ENCODE data around the gene LEO1.

The LEO1 gene

DNA sequence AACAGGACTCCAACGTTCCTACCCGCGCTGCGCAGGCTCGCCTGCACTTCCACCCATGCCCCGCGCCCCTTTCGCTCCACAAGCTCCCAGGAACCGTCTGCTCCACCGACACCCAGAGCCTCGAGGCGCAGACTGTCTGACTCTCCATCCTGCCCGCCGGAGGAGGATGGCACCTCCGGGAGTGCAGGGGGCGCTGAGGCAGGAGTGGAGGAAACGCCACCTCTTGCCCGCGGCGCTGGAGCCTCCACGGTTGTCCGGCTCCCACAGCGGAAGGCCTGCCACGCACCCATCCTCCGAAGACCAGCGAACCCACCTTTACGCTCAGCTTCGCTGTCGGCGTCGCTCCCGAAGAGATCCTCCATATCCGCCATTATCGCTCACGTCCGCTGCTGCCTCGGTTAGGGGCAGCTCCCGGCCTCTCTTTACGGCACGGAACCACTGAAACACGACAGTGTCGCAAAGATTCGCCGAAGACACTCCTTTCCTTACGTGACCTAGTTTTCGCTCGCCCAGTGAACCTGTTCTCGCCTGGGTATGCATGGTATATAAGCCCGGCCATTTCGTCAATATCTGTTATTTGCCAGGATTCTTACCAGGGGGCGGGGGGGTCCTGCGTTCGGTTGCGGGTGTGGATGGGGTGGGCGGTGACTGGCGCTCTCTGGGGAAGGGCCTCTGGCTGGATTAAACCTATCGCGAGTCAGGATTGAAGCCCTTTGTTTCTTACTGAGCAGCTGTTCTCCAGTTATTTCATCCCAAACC is at the start of gene LEO1:
LEO1 (minus strand) TSS at position 404 of the 759 bp plus-strand sequence; CDS start at position 371, 33 bp downstream.
- peak; percentile 93 to 94 for DNase-seq

DNA sequence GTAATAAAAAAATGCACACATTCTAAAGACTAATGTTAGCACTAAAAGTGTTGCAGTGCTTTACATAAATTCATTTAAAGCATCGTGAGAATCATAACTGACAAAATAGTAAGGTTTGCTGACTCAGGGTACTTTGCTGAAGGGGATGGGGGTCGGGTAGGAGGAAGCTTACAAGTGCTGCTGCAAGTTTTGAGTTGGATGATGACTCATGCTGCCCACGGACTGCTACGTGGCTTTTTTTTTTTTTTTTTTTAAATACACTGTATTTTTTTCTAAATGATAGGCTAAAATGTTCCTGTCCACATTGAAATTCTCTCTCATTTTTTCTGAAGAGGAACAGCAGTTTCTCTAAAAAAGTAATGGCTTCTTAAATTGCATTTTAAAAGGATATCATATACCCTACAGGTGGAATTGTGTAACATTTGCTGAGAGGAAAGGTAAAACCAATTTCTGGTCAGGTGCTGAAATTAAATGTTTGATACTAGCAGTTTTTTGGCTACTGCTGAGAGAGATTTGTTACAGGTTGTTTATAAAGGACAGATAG is 49.6 kb upstream of the LEO1 start:
- peak; percentile 72 to 73 for DNase-seq

DNA sequence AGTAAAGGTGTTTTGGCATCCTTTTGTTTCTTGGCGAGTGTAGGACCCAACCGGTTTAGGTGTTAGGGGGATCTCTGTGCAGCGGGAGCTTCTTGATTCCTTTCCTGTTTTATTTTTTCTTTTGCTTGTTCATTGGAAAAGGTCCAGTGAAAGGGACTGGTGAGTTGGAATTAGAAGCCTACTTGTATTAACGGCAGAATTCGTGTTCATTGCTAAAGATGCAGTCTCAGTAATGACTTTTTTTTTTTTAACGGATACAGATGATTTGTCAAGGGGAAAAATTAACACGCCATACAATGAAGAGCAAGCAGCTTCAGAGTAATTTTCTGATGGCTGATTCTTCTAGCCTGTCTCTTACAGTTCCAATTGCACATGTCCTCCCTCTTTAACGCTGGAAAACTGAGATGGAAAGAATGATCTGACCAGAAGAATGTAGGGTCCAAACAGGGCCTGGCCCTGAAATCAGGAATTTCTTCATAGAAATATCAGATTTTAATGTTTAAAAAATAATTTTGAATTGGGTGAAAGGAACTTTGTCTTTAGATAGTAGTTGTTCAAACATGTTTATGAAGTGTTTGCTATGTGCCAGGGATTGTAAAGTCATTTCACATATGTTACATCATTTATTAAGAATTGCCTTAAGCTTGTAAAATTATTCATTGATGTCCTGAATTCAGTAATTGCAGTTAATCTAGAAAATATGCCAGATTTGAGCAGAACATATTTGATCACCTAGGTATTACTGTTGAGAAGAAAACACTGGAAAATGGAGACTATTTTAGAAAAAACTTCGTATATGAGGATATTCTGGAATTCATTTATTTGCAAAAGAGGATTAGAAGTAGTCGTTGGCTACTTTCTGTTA is 48.9 kb upstream of the LEO1 start:
- peak in 1 of 2 donors; percentile 15 for DNase-seq

DNA sequence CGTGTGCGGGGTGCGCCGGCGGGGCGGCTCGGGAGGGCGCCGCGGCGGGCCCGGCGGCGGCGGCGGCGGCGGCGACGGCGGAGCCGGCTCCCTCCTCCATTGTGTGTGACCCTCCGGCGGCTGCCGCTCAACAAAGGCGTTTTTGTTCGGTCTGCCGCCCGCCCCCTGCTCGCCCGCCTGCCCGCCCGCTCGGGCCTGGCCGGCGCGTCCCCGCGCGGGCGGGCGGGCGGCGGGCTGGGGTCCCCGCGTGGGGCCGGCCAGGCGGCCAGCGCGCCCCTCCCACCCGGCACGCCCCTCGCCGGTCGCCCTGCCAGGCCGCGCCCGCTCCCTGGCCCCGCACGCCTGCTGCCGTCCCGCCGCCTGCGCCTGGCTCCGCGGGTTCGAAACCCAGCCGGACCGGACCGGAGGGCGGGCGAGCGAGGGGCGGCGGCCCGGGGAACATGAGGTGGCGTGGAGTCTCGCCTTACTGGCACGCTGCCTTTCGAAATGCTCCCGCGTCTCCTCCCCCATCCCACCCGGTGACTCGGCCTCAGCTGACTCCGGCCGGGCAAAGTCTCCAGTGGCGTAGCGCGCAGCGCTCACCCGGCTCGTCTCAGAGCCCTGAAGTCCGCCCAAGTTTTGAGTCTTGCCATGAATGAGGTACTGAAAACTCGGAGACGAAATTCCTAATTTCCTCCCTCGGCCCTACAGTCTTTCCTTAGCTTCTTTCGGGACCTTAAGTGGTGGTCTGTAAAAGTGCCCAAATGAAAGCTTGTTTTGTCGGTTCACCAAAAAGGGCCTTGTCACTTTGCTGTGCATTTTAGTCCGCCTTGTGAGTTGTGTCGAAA is 48.0 kb upstream of the LEO1 start:
- peak; percentile 65 to 80 for DNase-seq

DNA sequence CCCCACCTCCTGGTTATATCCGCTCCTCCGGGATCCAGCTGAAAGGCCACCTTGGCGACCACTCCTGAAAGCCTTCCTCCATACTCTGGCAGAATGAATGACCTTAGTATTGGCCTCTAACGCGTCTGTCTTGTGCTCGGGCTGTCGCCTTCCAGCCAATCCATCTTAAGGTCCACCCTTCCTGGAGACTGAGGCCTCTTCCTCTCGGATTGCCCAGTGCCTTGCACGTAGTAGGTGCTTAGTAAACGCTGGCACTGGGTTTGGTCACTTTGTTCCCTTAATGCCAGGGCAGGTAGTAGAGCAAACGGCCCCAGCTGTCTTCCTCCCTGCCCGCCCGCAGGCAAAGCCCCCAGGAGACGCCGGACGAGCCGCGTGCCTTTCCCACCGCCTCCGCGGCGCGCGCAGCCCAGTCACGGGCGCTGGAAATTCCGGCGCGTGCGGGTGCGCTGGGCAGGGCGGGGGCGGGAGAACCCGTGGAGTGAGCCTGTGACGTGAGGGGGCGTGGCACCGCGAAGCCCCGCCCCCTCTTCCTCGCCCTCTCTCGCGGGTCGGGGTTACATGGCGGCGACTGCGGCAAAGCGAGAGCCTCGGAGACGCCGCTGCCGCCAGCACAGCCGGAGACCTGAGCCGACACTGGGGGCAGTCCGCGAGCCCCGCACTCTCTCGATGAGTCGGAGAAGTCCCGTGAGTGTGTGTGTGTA is 47.3 kb upstream of the LEO1 start, which contains the start of gene MAPK6:
MAPK6 (plus strand) TSS at position 527 of the 701 bp plus-strand sequence. CDS start 27,242 bp downstream, outside the sequence.
- DNase-seq, result peak; percentile 94 to 95

DNA sequence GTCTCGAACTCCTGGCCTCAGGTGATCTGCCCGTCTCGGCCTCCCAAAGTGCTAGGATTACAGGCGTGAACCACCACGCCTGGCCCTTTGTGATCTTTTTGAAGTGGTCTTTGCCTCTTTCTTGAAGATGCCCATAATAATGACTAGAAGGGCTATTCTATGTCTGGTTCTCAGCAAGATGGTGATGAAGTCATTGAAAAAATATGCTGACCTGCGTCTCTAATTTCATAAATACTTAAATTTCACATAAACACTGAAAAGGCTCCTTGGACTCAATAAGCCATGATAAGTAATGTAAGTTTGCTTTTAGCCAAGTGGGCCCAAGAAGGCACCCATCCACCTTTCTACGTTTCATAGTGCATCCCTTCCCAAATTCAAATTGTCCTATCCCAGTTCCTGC is 46.7 kb upstream of the LEO1 start:
- DNase-seq, result no peak

DNA sequence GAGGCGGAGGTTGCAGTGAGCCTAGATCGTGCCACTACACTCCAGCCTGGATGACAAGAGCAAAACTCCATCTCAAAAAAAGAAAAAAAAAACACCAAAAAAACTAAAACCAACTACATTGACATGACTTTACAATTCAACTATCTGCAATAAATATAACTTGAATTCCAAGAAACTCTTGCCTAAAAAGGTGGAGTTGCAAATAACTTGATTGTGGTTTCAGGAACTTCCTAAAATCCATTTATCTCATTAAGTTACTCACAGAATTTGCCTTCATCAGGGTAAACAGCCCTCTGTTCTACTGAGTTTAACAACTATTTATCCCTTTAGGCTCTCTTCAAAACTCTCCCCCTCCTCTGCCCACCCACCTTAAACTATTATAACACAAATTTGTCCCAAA is 44.7 kb upstream of the LEO1 start:
- DNase-seq, result no peak

DNA sequence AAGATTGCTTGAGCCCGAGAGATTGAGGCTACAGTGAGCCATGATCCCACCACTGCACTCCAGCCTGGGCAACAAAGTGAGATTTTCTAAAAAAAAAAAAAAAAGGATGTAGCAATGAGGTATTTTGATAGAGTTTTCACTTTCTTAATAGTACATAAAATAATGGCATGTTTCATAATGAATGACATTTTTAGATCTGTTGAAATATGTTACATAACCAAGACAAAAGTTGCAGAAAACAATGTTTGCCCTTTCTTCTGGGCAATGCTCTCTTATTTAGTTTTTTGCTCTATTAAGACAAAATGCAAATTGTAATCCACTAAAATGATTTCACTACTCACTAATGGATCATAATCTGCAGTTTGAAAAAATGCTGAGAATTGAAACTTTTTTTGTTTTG is 43.0 kb upstream of the LEO1 start:
- no peak for DNase-seq

DNA sequence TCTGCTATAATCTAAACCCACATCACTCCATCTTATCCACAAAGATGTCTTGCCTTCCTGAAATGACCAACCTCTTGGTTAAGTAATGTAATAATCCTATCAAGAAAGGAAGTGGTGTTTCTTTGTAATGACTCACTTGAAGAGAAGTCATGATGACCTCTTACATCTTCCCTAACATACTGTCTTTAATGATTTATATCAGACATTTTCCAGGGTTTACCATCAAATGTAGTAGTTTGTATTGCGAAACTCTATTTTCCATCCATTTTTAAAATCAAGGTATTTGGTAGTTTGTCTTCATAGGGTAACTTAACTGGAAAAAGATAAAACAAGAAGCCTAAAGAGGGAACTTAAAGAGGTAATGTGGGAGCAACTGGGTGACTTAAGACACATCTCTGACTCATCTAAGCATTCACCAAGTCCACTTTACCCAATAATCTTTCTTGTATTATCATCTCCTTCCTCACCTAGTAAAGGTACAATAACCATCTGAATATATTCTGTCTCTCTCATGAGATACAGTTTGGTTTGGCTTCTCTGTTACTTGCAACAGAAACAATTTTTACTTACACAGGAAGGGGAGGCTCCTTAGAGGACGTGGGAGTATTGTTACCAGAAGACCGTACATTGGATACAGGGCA is 41.7 kb upstream of the LEO1 start:
- DNase-seq, result no peak

DNA sequence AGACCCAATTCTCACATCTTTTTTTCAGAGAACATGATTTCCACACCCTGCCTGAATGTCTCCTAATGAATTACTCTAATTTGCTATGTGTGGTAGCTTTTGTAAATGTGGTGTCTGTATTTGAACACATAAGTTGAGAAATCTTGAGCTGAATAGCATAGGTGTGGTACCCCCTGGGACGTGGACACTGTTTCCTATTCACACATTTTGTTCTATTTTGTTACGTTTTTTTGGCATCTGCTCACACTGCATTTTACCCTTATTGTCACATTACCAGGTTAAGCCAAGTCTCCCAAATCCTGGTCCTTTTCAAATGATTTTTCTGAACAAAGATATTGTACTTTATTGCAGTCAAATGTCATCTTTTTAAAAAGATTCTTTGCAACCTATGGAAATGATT is 40.6 kb upstream of the LEO1 start:
- no peak for DNase-seq

DNA sequence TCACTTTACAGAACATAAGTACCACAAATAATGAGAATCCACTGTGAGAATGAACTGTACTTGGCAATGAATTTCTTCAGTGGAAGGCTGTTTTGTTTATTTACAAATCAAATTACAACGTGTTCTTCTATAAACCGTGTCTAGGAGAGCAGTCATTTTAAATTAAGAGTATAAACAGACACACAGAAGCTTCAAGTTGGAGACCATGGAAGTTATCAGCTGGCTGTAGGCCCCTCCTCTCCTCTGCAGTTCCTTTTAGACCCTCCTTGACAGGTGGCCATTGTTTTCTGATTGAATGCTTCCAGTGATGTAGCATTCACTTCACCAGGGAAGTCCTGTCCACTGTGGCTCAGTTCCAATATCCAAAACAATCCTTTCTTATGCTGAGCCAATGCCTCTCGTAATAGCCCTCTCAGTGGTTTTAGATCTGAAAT is 40.1 kb upstream of the LEO1 start:
- DNase-seq, result no peak

DNA sequence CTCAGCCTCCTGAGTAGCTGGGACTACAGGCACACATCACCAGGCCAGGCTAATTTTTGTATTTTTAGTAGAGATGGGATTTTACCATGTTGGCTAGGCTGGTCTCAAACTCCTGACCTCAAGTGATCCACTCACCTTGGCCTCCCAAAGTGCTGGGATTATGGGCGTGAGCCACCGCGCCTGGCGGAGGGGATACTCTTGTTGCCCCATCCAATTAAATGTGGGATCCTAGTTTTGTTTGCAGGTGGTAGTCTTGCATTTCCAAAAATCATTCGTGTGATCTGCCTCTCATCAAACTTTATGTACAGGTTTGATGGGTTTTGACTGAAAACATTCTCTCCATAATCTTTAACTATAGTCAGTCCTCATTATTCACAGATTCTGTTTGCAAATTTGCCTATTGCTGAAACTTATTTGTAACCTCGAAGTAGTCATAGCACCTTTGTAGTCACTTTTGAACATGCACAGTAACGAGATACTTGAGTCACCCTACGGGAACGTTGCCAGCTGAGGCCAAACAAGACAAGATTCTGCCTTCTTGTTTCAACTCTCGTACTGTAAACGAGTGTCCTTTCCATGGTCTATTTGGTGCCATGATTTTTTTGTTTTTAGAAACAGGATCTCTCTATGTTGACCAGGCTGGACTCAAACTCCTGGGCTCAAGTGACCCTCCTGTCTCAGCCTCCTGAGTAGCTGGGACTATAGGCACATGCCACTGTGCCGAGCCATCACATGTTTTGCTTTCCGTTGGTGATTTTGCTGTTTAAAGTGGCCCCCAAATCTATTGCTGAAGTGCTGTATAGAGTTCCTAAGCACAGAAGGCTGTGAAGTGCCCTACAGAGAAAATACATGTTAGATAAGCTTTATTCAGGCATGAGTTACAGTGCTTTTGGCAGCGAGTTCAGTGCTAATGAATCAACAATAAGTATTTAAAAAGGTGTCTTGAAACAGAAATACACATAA is 39.3 kb upstream of the LEO1 start:
- DNase-seq, result no peak

DNA sequence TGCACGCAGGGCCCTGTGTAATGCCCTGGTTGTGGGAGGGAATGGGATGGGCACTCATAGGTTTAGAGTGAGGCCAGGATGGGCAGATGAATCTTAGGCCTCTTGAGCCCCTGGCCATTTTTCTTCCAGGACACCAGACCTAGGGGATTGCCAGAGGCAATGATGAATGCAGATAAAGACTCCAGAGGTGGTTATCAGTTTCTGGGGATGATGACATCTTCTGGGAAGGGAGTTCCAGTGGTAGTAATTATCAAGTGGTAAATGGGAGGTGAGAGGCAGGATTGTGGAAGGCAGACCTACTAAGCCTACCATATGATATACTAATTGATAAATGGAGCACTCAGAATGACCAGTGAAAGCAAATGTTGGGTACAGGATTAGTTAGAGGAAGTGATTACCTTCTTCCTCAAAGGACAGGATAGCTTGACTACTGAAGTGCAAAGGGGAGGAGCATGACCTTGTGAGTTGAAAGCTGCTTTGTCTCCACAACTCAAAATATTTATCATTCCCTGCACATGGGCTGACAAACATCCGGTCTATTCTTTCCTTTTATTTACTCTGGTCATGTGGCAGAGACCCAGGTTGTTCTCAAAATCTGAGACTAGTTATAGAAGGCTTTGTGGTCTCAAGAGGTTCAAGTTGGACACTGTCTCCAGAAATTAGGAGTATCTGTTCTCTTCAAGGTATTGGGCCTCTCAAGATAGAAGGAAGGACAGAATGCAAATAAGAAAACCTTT is 37.3 kb upstream of the LEO1 start:
- DNase-seq, result no peak

DNA sequence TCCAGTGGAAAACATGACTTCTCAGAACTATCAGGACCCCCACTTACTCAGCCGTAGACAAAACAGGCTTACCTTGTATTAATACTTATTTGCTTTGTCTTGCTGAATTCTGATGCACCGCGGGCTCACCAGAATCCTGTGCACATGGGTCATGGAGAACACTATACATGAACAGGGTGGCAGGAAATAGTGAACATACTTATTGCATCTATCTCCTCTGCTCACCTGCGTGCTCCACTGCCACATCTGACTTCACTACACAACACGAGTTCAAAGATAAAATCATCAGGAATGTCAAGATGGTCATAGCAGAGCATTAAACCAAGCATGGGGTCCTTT is 36.8 kb upstream of the LEO1 start:
- DNase-seq, result no peak

DNA sequence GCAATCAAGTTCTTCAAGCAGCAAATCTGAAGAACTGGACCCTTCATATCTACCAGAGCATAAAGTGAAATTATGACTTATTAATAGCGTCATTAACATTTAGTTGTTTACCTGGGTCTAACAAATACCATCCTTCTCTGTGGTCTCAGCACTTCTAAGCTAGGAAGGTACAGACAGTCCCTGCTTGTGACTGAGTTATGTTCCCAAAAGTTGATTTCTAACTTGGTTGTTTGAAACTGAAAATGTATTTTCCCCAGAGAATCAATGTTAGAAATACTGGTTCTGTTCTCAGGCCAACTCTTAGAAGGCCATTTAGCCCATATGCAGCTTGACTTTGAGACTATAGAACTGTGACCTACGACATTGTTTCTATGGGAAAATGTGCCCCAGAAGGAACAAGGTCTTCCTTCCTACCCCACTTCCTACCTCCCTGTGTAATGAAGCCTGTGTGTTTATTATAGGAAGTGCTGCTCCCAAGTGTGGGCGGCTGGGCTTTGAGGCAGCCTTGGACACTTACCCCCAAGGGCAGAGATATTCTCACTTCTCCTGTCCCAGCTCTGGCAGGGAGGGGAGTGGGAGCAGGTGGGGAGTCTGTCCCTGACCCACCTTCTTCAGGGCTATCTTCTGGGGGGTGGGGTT is 35.2 kb upstream of the LEO1 start:
- DNase-seq, result no peak

DNA sequence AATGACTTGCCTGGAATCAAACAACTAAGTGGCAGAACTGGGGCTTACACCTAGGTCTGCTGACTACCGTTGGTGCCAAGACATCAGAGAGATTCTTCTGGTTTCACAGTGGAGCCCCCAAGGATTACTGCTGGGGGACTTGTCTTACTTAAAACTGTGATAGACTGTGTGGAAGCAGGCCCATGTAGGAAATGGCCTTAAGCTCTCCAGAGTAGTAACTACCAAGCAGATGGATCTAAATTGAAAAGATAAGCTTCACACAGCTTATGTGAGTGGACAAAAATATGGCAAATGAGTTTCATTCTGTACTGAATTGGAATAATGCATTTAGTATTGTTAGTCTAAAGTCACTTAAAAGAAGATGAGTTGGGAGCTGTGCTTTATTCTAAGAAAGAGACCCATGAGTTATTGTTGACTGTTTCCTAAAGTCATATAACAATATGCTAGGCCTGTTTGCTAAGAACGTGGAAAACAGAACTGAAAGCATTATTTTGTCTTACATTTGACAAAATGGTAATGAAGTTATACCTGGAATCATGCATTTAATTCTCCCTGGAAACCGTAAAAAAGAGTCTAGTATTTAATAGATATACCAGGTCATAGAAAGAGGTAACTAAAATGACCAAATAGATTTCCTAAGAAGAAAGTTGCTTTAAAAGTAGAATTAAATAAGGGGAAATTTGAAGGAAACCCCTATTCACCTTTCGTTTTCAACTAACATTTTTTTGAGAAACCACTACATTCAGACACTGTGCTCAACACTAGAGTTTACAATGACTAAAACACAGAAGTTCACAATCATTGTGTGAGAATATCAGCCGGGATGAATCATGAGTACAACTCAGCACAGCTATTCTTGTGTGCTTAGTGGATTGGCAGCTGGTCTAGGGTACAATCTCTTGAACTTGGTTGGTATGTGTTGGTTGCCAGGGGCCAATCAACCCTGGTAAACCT is 34.4 kb upstream of the LEO1 start:
- no peak for DNase-seq

DNA sequence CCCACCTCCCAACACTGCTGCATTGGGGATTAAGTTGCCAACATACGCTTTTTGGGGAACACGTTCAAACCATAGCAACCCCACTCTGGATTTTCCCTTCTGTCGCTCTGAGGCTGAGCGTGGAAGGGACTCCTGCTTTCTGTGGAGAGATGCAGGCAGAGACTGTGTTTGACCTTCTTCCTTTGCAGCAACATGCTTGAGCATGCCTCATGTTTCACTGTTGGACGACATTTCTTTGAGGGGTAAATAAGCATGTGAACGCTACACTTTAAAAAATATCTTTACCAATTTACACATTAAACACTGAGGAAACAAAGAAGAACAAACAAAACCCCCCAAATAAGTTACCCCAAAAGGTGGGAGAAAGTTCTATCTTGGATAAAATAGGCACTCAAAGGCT is 33.2 kb upstream of the LEO1 start:
- no peak for DNase-seq

DNA sequence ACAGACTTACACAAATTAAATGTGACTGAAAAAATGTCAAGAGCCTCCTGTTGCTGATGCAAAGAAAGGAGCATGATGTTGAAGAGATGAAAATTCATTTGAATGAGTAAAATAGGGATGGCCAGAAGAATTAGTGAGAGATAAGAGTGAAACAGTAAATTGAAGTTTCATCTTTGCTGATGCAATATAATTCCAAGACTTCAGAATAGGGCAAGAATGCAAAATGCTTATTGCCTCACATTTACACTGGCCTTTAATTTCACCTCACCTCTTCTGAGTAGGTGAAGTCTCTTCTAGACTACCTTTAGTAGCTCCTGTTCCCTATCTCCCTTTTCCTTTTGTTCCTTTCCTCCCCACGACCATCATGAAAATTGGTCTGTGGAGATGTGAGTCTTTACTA is 32.1 kb upstream of the LEO1 start:
- DNase-seq, result no peak

All from CD4-positive, alpha-beta T cell treated with Interleukin-1 beta for 1 hour (primary cell).